Prostate gland (tissue), 2 donors: Measurements from ENCODE around the gene FBLL1.
A peak's percentile ranks its signal among the peaks of the same experiment; 100 is the strongest.

Source experiments
- POLR2A ChIP-seq: fragments of 450-650 bp; IDR thresholded peaks from one replicate; pipeline ENCODE4 v1.6.1; 2016; ENCODE audit warnings: antibody characterized with exemption, mild to moderate bottlenecking
- POLR2AphosphoS5 ChIP-seq: sonication (generic); formaldehyde crosslinking; IDR thresholded peaks from one replicate; pipeline ENCODE4 v1.6.1; 2017; ENCODE audit warnings: antibody characterized with exemption
- TF ChIP-seq, protein P1 (sequence below), 4 experiments: fragments of 200-600 bp in 2 of 4; fragments of 450-650 bp in 2 of 4; sonication (generic) in 2 of 4; IDR thresholded peaks; 1 replicate in 3 of 4; 2 replicates in 1 of 4; pipeline ENCODE4 v1.5.1; 2016 to 2019; ENCODE audit warnings: antibody characterized with exemption in 4 of 4, mild to moderate bottlenecking in 2 of 4, moderate library complexity in 2 of 4

DNA sequence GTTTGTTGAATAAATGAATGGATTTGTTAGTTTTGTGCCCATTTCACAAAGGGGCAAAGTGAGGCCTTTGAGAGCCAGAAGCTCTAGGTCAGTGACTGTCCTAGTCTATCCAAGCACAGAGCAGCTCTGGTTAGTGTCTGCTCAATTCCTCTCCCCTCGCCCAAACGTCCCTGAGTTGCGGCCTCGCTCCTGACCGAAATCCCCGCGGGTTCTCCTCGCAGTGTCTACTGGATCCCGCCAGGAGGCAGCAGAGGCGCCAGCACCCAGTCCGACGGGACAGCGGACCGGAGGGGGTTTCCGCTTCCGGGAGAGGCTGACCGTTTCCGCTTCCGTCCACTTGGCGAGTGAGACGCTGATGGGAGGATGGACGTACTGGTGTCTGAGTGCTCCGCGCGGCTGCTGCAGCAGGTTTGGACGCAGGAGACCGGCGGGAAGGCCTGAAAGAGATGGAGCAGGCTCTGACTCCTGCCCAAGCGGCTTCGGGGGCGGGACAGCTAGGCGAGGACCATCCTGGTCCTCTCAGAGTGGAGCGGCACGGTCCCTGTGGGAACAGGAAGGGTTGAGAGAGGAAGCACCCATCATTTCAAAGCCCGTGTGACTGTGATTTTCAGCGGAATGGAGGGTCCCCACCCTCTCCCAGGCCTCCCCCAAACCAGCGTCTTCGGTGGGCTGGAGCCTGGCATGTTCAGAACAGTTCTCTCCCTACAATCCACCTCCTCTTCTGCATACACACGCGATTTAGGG lies 42.8 kb upstream of the FBLL1 start, which contains the start of gene RARS1:
- TF ChIP-seq, protein P1, sequence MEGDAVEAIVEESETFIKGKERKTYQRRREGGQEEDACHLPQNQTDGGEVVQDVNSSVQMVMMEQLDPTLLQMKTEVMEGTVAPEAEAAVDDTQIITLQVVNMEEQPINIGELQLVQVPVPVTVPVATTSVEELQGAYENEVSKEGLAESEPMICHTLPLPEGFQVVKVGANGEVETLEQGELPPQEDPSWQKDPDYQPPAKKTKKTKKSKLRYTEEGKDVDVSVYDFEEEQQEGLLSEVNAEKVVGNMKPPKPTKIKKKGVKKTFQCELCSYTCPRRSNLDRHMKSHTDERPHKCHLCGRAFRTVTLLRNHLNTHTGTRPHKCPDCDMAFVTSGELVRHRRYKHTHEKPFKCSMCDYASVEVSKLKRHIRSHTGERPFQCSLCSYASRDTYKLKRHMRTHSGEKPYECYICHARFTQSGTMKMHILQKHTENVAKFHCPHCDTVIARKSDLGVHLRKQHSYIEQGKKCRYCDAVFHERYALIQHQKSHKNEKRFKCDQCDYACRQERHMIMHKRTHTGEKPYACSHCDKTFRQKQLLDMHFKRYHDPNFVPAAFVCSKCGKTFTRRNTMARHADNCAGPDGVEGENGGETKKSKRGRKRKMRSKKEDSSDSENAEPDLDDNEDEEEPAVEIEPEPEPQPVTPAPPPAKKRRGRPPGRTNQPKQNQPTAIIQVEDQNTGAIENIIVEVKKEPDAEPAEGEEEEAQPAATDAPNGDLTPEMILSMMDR (IDR thresholded peaks at IDR 0.05) = peak; percentile 80 to 97 (median 95)
- TF ChIP-seq POLR2A = peak; percentile 59
- TF ChIP-seq POLR2AphosphoS5 = peak; percentile 96
